Spleen (tissue), 7 donors: ENCODE results near the gene DACT1.

ENCODE experiments used
- POLR2AphosphoS5 ChIP-seq, 3 donors: sonication (generic); formaldehyde crosslinking; IDR thresholded peaks; one replicate each; pipeline ENCODE4 v1.5.1; 2017; ENCODE audit warnings: antibody characterized with exemption in 3 of 3
- TF ChIP-seq, protein P1 (sequence below), 11 experiments: fragments of 200-600 bp in 7 of 11; fragments of 450-650 bp in 4 of 11; sonication (generic) in 4 of 11; IDR thresholded peaks in 8 of 11; conservative IDR thresholded peaks in 3 of 11; 1 replicate in 7 of 11; 2 replicates in 4 of 11; pipeline versions ENCODE4 v1.4.0 to v1.8.0; 2016 to 2021; ENCODE audit warnings: antibody characterized with exemption in 11 of 11, inconsistent platforms in 4 of 11, mild to moderate bottlenecking in 1 of 11
- donor health status: DM: no; HTN: no; CAD: no; lungs with moderate emphysema.
- donor health status: DM: no; HTN: no; CAD: no.
- donor health status: DM: no; HTN: no; CAD: no.

DNA sequence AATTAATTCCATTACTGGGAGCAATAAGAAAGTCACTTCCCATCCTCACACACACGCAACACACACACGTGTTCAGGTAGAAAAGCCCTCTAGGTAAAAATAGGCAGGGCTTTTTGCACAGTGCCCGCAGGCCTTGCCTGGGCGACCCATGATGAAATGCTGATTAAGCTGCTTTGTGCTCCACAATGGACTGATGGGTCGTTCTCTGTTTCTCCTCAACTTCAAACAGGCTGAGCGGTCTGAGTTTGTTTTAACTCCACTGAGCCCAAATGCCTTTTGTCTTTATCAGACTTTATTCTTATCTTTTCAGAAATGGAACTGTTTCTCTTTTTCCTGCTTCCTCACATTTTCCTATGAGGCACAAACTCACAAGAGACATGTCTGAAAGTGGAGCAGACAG lies 9.4 kb upstream of the DACT1 start:
- TF ChIP-seq POLR2AphosphoS5 (IDR thresholded peaks at IDR 0.05), result no peak
- TF ChIP-seq, protein P1, sequence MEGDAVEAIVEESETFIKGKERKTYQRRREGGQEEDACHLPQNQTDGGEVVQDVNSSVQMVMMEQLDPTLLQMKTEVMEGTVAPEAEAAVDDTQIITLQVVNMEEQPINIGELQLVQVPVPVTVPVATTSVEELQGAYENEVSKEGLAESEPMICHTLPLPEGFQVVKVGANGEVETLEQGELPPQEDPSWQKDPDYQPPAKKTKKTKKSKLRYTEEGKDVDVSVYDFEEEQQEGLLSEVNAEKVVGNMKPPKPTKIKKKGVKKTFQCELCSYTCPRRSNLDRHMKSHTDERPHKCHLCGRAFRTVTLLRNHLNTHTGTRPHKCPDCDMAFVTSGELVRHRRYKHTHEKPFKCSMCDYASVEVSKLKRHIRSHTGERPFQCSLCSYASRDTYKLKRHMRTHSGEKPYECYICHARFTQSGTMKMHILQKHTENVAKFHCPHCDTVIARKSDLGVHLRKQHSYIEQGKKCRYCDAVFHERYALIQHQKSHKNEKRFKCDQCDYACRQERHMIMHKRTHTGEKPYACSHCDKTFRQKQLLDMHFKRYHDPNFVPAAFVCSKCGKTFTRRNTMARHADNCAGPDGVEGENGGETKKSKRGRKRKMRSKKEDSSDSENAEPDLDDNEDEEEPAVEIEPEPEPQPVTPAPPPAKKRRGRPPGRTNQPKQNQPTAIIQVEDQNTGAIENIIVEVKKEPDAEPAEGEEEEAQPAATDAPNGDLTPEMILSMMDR (IDR thresholded peaks at IDR 0.05 in 8 of 11, conservative IDR thresholded peaks at IDR 0.05 in 3 of 11), result no peak
